ENCODE measurements around the gene ATP6V1G2. TPM values are rescaled to one million over a fixed set of nuclear protein-coding genes. Genes with fewer than 3 reads are reported as not detected.

Gene ATP6V1G2
- total RNA-seq, 1 experiment from 2014 or later, result 0.98 TPM

GRCh38 chr6:31585491-31585890 lies 39.1 kb upstream of the ATP6V1G2 start:
- ChIA-PET POLR2A (no interaction called here), CTCF (interaction anchor here (0.6 kb wide), 1 partner anchor 11 kb away, joined by 3 read pairs; no protein-coding TSS in a partner anchor)
- Histone ChIP-seq H3K9me3 (ENCODE audit: control insufficient read depth, insufficient read depth, low read depth, low read length) (no peaks in the 10 kb centered on the region), H3K27ac (ENCODE audit: low read length) (no peak overlapping the region), H3K36me3 (ENCODE audit: control insufficient read depth, insufficient read depth, low read length) (no peaks in the 10 kb centered on the region), H3K4me1 (ENCODE audit: control insufficient read depth, insufficient read depth, low read length) (peaks cover 3% of the 10 kb centered on the region; the same call in 1 of the 2 replicates), H3K4me3 (ENCODE audit: low read depth in 2 of 2, low read length in 2 of 2) (no peak overlapping the region), H3K27me3 (ENCODE audit: control insufficient read depth, insufficient read depth, low read length) (no peaks in the 10 kb centered on the region)
- DNase-seq (ENCODE audit: low read depth, low spot score), result no peak
- no TSS peak for BruUV-seq (replicated peaks)
- no peak for ATAC-seq
- intact Hi-C loops (cut with micrococcal nuclease; ENCODE audit: unreplicated experiment) (no loop called here), in situ Hi-C loops (cut with HindIII; ENCODE audit: low pct_unique_long_range_greater_than_20kb, low sequenced_read_pairs) (no loop called here)
- no peak; the same call in 1 of the 2 replicates for TF ChIP-seq CTCF (IDR thresholded peaks at IDR 0.05)

GRCh38 chr6:31582230-31582643 lies 35.8 kb upstream of the ATP6V1G2 start, which contains the start of gene LTB:
LTB (minus strand) TSS chr6:31582424; CDS start chr6:31582417, 7 bp downstream.
- H3K9me3 ChIP-seq (ENCODE audit: control insufficient read depth, insufficient read depth, low read depth, low read length), result no peaks in the 10 kb centered on the region
- TF ChIP-seq TCF7L2 (IDR thresholded peaks at IDR 0.05; ENCODE audit: low read depth, low read length), result no peak
- TF ChIP-seq POLR2AphosphoS5 (IDR thresholded peaks at IDR 0.05; ENCODE audit: low read depth, low read length), result no peak; the same call in 1 of the 2 replicates
- TF ChIP-seq CTCF (IDR thresholded peaks at IDR 0.05), result no peak
- no peak for TF ChIP-seq REST (IDR thresholded peaks at IDR 0.05; ENCODE audit: insufficient read depth in 1 of 2, low read depth in 2 of 2, low read length in 1 of 2)
- TF ChIP-seq SIN3A (IDR thresholded peaks at IDR 0.05; ENCODE audit: borderline replicate concordance, insufficient read depth, low read depth, low read length), result no peak
- ChIA-PET CTCF (interaction anchor here (3.0 kb wide), 1 partner anchor 15 kb away, joined by 22 read pairs; no protein-coding TSS in a partner anchor), POLR2A (interaction anchor here (0.6 kb wide), 1 partner anchor 27 kb away, joined by 4 read pairs; no protein-coding TSS in a partner anchor)
- DNase-seq (ENCODE audit: low read depth, low spot score) (no peak), ATAC-seq (no peak)
- H3K4me3 ChIP-seq (ENCODE audit: low read depth in 2 of 2, low read length in 2 of 2), result peak within 1 kb of the TSS; percentile 78 to 80
- no peaks in the 10 kb centered on the region for H3K36me3 ChIP-seq (ENCODE audit: control insufficient read depth, insufficient read depth, low read length)
- H3K4me1 ChIP-seq (ENCODE audit: control insufficient read depth, insufficient read depth, low read length), result peaks cover 22% of the 10 kb centered on the region
- in situ Hi-C loops (cut with HindIII; ENCODE audit: low pct_unique_long_range_greater_than_20kb, low sequenced_read_pairs), result no loop called here
- BruUV-seq (replicated peaks), result no TSS peak
- intact Hi-C loops (cut with micrococcal nuclease; ENCODE audit: unreplicated experiment), result no loop called here
- no peaks in the 10 kb centered on the region for H3K27me3 ChIP-seq (ENCODE audit: control insufficient read depth, insufficient read depth, low read length)
- peak within 1 kb of the TSS; percentile 84 for H3K27ac ChIP-seq (ENCODE audit: low read length)

Measured in Panc1 (cell line).